ENCODE measurements around the gene ZNF628. TPM values are rescaled to one million over a fixed set of nuclear protein-coding genes. Genes with fewer than 3 reads are reported as not detected.

Gene ZNF628
- total and polyA plus RNA-seq, 2 of the 4 experiments (the other 2 are of a cell fraction): 0.18 to 1.9 TPM

GRCh38 chr19:55435020-55435419, 41.4 kb upstream of the ZNF628 start:
- peaks cover 26% of the 10 kb centered on the region for H3K27me3 ChIP-seq (ENCODE audit: control insufficient read depth, insufficient read depth, low read length)
- intact Hi-C loops (cut with micrococcal nuclease): loop anchor here (5.0 kb wide), 1 partner anchor 218 kb away; no protein-coding TSS in a partner anchor
- H3K4me2 ChIP-seq (ENCODE audit: low read depth, low read length): no peak overlapping the region
- no peak overlapping the region for H3K14ac ChIP-seq (replicated peaks; ENCODE audit: low read depth, low read length)
- H4K8ac ChIP-seq (ENCODE audit: low read depth in 2 of 2, low read length in 2 of 2): no peak overlapping the region
- no peak overlapping the region for H3K56ac ChIP-seq (ENCODE audit: extremely low read depth, insufficient read depth, low read length)
- no peak overlapping the region for H2AK9ac ChIP-seq (replicated peaks; ENCODE audit: low read depth, low read length, poor library complexity)
- H3K23ac ChIP-seq (ENCODE audit: low read depth, low read length): no peak overlapping the region
- no peak overlapping the region for H3K18ac ChIP-seq (ENCODE audit: low read depth, low read length)
- H3K27ac ChIP-seq (ENCODE audit: insufficient read depth, low read length): no peak overlapping the region
- no peak for ATAC-seq (ENCODE audit: low read depth)
- DNase-seq: no peak
- ChIA-PET POLR2A (ENCODE audit: unreplicated experiment) (no interaction called here), CTCF (no interaction called here)
- peaks cover 11% of the 10 kb centered on the region for H3K9me1 ChIP-seq (ENCODE audit: insufficient read depth, low read length)
- no peaks in the 10 kb centered on the region for H3K4me1 ChIP-seq (ENCODE audit: control insufficient read depth, insufficient read depth, low read length)
- dilution Hi-C loops (cut with HindIII; ENCODE audit: low sequenced_read_pairs, unreplicated experiment): no loop called here
- no peak overlapping the region for H2BK120ac ChIP-seq (ENCODE audit: low read depth, low read length)
- no peak overlapping the region for H2BK20ac ChIP-seq (ENCODE audit: low read depth, low read length)
- H4K20me1 ChIP-seq (ENCODE audit: insufficient read depth, low read length): no peaks in the 10 kb centered on the region; the same call in 1 of the 2 replicates
- no peak overlapping the region for H3K4ac ChIP-seq (ENCODE audit: low read depth, low read length)
- H3K9ac ChIP-seq (ENCODE audit: low read depth, low read length): no peak overlapping the region
- H2BK5ac ChIP-seq (ENCODE audit: low read depth, low read length, poor library complexity, severe bottlenecking): peak overlapping the region; percentile 95
- H3K4me3 ChIP-seq (ENCODE audit: insufficient read depth, low read depth, low read length): no peak overlapping the region
- 84% methylated on average over 4 of the region's 4 CpGs; no CpG with 5 or more reads in 1 of the 2 experiments for WGBS, 2 experiments (ENCODE audit: extremely low coverage in 2 of 2, insufficient read length in 1 of 2)
- in situ Hi-C loops (cut with MboI; ENCODE audit: low sequenced_read_pairs): no loop called here
- no peak overlapping the region for H4K5ac ChIP-seq (ENCODE audit: low read depth, low read length)
- H2BK15ac ChIP-seq (ENCODE audit: low read depth, low read length): no peak overlapping the region
- H2AK5ac ChIP-seq (ENCODE audit: low read depth, low read length): 0 out of 2 replicates have a peak overlapping the region, but pooled peaks have one; percentile 16
- H3K79me1 ChIP-seq (ENCODE audit: low read depth in 1 of 2, low read length in 2 of 2): no peaks in the 10 kb centered on the region
- no peak overlapping the region for H2AFZ ChIP-seq (replicated peaks; ENCODE audit: low read length, poor library complexity)
- TF ChIP-seq USF2 (IDR thresholded peaks at IDR 0.05; ENCODE audit: low read depth, low read length) (no peak), MAFK (IDR thresholded peaks at IDR 0.05; ENCODE audit: low read depth, low read length) (no peak), BHLHE40 (IDR thresholded peaks at IDR 0.05; ENCODE audit: low read depth, low read length) (no peak), MXI1 (IDR thresholded peaks at IDR 0.05; ENCODE audit: borderline replicate concordance, low read depth, low read length) (no peak), CEBPB (IDR thresholded peaks at IDR 0.05; ENCODE audit: low read depth, low read length) (no peak), POLR2A (IDR thresholded peaks at IDR 0.05; ENCODE audit: low read depth, low read length) (no peak), FOS (IDR thresholded peaks at IDR 0.05; ENCODE audit: low read depth, low read length) (no peak), RAD21 (IDR thresholded peaks at IDR 0.05; ENCODE audit: low read length) (no peak), RFX5 (IDR thresholded peaks at IDR 0.05; ENCODE audit: low read depth, low read length) (no peak), ELK1 (IDR thresholded peaks at IDR 0.05; ENCODE audit: borderline replicate concordance, low read depth, low read length) (no peak), SMC3 (IDR thresholded peaks at IDR 0.05; ENCODE audit: low read depth, low read length) (no peak), RCOR1 (IDR thresholded peaks at IDR 0.05; ENCODE audit: insufficient replicate concordance, low read length) (no peak), CTCF (conservative IDR thresholded peaks at IDR 0.05; ENCODE audit: low read depth, low read length) (no peak), CHD1 (IDR thresholded peaks at IDR 0.05; ENCODE audit: low read depth, low read length) (no peak), NFE2L2 (IDR thresholded peaks at IDR 0.05; ENCODE audit: low read depth, low read length) (no peak), MAZ (IDR thresholded peaks at IDR 0.05; ENCODE audit: borderline replicate concordance, low read depth, low read length) (no peak)
- no peaks in the 10 kb centered on the region for H3K36me3 ChIP-seq (ENCODE audit: control insufficient read depth, insufficient read depth, low read length)
- no peak overlapping the region for H4K91ac ChIP-seq (ENCODE audit: insufficient read depth, low read depth, low read length)
- H3K9me3 ChIP-seq (ENCODE audit: control insufficient read depth, insufficient read depth, low read length): peaks cover 3% of the 10 kb centered on the region
- no TSS peak for BruUV-seq (replicated peaks)
